Dedifferentiated amniotic fluid mesenchymal stem cell (primary cell): ENCODE data around the gene TKFC.

ENCODE experiments used
- DNase-seq: peaks from one replicate; pipeline ENCODE4 v3.0.0-alpha.2; 2016; ENCODE audit errors: extremely low spot score

TKFC gene

GRCh38 chr11:61315260-61315659 lies 17.8 kb upstream of the TKFC start:
- DNase-seq, result no peak

- DNase-seq, result no peak
Measured at GRCh38 chr11:61325649-61326414, 7.2 kb upstream of the TKFC start.

- no peak for DNase-seq
Measured at GRCh38 chr11:61327669-61328071, 5.4 kb upstream of the TKFC start.

DNA sequence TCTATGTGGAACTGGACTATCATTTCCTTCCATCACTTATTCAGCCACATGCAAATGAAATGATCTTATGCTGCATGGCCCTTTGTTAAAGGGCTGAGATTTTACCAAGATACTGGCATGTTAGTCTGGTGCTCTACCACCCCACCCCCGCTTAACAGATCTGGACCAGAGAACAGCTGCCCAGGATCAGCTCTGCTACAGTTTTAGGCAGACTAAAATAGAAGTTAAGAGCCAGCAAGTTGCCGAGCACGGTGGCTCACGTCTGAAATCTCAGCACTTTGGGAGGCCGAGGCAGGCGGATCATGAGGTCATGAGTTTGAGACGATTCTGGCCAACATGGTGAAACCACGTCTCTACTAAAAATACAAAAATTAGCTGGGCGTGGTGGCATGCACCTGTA lies 4.7 kb upstream of the TKFC start:
- DNase-seq, result no peak

DNA sequence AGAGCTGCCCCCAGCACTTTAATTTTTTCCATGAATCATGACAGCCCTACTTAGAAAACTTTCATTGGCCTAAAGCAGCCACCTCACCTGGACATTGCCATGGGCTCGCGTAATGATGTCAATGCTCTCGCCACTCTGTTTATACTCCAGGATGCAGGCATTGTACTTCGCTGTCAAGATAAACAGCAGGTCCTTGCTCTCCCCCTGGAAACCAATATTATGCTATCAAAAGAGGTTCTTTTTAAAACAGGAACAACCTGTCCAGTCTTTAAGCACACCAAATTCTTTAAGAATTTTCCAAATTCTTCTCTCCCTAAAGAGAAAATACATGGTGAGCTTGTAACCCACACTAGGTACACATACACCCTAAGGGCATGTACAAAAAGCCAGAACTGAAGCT lies 3.2 kb upstream of the TKFC start:
- no peak for DNase-seq

DNA sequence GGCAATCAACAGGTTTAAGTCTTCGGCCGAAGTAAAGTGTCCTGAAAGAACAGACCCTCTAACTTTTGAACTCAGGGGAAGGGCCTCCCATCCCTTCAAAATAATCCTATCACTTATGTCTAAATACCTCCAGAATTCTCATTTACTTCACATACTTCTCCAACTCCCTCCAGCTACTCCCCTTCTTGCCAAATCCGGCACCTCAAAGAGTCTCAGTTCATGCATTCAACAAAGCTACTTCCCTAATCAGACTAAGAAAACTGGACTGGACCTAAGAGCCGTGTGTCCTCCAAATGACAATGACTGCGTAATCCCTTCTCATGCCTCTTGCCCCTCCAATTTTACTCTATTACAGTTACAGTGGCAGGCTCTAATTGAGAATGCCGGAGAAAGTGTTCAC lies 1.4 kb upstream of the TKFC start:
- no peak for DNase-seq

GRCh38 chr11:61332281-61332796 lies 689 bp upstream of the TKFC start:
- DNase-seq, result no peak

DNA sequence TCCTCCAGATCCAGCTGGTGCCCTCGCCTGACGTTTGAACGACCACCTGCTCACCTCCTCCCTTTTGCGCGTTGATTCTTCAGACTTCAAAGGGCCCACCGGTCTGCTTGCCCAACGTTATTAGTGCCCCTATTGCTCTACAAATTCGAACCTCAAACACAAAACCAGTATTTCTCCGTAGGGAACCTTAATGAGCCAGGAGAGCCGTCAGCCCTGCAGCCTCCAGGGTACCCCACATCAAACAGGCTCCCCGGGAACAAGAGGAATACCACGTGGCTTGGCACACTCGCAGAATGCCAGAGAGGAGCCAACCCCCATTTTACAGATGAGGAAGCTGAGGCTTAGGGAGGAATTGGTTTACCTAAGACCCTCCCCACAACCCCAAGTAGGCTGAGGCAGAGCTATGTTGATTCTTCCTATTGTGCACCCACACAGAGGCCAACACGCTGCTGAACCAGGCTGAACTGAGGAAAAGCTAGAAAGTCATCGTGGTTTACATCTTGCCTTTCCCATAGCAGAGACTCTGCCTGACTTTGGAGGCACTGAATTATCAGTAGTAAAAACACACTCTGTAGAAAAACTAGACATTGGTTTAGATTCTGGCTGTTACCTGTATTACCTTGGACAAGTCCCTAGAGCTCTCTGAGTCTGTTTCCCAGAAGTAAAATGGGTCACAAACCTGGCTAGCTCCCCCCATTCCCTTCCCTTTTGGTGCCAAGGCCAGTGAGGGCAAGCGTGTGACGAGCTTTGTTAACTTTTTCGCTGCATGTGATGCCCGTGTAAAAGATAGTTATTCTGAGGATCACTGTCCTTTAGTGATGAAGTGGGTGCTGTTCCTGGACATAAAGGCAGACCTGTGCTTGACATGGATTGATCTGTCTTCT lies 764 bp downstream of the TKFC start:
- DNase-seq, result no peak

DNA sequence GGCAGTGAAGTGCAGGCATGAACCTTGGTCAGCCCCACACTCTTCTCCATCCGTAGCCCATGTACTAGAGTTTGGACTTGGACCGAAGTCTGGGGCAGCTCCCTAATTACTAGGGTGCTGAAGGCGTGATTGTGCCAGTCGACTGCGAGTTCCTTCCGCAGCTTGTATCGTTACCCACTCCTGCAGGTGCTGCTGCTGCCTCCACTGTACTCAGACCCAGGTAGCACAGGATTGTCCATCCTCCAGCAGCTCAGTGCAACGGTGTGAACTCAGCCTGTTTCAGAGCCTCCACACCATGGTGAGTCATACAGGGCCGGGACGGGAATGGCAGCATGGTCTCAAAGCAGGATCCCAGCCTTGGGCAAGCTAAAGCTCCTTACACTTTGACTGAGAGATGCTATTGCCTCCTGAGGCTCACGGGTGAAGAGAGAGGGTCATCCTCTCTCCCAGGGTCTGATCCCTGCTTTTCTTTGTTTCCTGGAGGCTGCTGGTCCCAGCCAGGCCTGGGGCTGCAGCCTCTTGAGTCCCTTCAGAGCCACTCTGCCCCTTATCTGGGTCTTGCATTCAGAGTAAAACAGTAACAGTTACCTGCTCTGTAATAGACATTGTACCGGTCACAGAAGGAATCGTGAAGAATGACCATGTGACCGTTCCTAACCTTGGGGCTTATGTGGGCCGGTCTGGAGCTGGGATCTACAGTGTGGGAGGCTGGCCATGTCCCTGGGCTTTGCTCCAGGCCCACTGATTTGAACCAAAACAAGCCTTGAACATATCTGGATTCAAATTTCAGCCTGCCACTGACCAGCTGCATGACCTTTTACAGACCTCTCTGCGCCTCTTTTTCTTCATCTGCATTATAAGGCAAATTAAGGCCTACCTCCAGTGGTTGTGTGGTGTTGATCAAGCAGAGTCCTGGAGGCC lies 1.7 kb downstream of the TKFC start:
- DNase-seq, result no peak

DNA sequence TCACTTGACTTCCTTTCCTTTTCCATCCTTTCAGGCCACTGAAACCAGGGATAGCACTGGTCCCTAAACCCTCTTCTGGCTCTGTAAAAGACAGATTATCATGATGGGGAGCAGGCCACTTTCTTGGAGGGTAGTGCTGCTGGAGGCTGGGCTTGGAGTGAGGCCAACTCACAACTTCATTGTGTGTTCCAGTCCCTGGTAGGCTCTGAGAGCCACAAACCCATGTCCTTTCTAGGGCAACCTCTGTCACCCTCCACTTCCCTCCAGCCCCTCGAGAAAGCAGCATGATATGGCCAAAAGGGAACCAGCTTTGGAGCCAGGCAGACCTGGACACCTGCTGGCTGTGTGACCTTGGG lies 2.3 kb downstream of the TKFC start:
- DNase-seq, result no peak

- peak; percentile 53 for DNase-seq
Measured at GRCh38 chr11:61336171-61336935, 3.3 kb downstream of the TKFC start.

DNA sequence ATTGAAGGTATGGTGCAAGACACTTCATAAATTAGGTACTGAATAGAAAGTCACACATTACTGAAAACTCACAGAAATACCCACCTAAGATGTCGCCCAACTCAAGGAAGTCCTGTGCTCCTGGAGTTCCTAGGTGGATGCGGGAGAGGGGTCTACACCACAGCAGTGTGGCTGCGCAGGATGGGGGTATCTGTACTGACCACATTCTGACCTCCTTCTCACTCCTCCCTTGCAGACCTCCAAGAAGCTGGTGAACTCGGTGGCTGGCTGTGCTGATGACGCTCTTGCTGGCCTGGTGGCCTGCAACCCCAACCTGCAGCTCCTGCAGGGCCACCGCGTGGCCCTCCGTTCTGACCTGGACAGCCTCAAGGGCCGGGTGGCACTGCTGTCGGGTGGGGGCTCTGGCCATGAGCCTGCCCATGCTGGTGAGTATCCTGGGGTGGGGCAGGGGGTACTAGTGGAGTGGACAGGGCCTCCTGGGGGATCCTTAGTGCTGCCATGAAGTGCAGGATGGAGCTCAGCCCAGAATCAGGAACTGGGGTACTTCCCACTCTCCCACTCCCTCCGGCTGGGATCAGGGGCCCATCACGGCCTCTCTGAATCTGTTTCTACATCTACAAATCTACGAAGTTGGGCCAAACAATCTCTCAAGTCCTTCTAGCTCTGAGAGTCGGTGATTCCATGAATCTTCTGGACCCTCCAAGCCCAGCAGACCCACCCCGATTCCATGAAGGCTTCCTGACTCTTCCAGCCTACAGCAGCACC lies 4.9 kb downstream of the TKFC start:
- no peak for DNase-seq

GRCh38 chr11:61338783-61339489 lies 5.9 kb downstream of the TKFC start:
- no peak for DNase-seq

DNA sequence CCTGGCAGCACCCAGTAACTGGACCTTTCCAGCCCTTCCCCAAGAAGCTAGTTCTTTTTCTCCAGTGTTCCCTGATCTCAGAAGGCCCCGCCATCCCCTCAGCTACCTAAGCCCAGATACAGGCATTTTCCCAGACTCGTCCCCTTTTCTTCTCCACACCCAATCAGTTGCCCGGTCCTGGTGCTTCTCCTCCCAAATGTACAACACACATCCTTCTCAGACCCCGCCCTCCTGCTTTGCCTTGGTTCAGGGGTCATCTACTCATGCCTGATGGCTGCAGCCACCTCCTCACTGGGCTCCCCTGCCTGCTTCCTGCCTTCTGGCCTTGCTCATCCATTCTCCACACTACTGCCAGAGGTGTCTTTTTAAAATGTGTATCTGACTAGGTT lies 6.5 kb downstream of the TKFC start:
- no peak for DNase-seq

GRCh38 chr11:61340979-61341378 lies 8.0 kb downstream of the TKFC start:
- DNase-seq, result no peak

DNA sequence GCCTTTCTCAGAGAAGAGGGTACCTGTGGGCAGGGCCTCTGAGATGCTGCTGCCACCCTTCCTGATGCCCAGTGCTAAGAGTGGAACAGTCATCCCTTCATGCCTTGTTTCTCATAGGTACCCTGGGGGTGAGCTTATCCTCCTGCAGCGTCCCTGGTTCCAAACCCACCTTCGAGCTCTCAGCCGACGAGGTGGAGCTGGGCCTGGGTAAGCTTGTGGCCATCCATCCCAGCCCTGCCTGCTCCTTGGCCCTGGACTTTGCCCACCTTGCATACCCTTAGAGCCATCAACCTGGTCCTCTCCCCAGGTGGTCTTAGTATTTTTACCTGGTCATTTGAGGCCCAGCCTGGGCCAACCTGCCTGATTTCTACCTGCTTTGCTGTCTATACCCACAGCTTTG lies 8.7 kb downstream of the TKFC start:
- DNase-seq, result no peak

- DNase-seq, result no peak
Measured at GRCh38 chr11:61342207-61342803, 9.3 kb downstream of the TKFC start.

GRCh38 chr11:61343792-61344745 lies 11.0 kb downstream of the TKFC start:
- DNase-seq, result no peak
